Fibroblast of the aortic adventitia (primary cell): ENCODE measurements around the gene ACACB. TPM values are rescaled to one million over a fixed set of nuclear protein-coding genes. Genes with fewer than 3 reads are reported as not detected.

Experiments
- DNase-seq: peaks from one replicate; pipeline ENCODE4 v3.0.0-alpha.2; 2010; ENCODE audit warnings: low read depth
- H3K4me3 ChIP-seq: 2 replicates; pipeline ENCODE4 v1.5.1; 2011; ENCODE audit warnings: low read depth, mild to moderate bottlenecking, control low read depth, low read length, moderate library complexity
- total RNA-seq: library from RNA; depleted of rRNA; stranded (reverse); fragments of >200 nt; gene quantifications from 2 replicates; pipeline ENCODE4 v1.2.3, GENCODE V29; 2012; ENCODE audit warnings: low replicate concordance
- TF ChIP-seq, protein P1 (sequence below): IDR thresholded peaks from 2 replicates; pipeline ENCODE4 v1.5.1; 2011; ENCODE audit warnings: mild to moderate bottlenecking, low read length, control low read depth, inconsistent platforms; ENCODE audit not compliant: insufficient read depth

The ACACB gene
- total RNA-seq, 1 donor = 14.7 TPM

DNA sequence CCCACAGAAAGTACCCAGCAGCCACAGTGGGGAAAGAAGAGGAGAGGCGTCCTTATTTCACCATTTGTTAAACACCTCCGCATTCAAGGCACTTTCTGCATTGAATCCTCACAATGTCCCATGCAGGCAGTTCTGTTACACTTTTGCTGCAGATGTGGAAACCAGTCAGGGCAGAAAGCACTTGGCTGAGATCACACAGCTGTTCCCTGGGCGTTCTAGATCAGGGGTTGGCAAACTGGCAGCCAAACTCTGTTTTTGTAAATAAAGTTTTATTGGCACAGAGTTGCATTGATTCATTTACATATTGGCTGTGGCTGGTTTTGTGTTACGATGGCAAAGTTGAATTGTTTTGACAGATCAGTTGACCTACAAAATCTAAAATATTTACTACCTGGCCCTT lies 172.6 kb downstream of the ACACB start:
- no peak for DNase-seq
- H3K4me3 ChIP-seq = no peak overlapping the region
- TF ChIP-seq, protein P1, sequence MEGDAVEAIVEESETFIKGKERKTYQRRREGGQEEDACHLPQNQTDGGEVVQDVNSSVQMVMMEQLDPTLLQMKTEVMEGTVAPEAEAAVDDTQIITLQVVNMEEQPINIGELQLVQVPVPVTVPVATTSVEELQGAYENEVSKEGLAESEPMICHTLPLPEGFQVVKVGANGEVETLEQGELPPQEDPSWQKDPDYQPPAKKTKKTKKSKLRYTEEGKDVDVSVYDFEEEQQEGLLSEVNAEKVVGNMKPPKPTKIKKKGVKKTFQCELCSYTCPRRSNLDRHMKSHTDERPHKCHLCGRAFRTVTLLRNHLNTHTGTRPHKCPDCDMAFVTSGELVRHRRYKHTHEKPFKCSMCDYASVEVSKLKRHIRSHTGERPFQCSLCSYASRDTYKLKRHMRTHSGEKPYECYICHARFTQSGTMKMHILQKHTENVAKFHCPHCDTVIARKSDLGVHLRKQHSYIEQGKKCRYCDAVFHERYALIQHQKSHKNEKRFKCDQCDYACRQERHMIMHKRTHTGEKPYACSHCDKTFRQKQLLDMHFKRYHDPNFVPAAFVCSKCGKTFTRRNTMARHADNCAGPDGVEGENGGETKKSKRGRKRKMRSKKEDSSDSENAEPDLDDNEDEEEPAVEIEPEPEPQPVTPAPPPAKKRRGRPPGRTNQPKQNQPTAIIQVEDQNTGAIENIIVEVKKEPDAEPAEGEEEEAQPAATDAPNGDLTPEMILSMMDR = no peak

DNA sequence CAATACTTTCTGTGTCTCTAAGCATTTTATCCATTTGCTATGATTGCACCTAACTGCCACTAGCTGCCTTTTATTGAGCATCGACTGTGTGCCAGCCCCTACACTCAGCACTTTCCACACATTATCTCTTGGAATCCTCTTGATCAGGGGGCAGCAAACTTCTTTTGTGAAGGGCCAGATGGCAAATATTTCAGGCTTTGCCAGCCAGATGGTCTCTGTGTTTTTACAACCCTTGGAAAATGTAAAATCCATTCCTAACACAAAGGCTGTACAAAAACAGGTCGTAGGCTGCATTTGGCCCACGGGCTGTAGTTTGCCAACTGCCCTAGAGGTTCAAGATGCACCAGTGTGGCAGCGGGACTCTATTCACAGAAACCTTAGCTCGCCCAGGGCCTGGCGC lies 173.2 kb downstream of the ACACB start:
- TF ChIP-seq, protein P1 = no peak

DNA sequence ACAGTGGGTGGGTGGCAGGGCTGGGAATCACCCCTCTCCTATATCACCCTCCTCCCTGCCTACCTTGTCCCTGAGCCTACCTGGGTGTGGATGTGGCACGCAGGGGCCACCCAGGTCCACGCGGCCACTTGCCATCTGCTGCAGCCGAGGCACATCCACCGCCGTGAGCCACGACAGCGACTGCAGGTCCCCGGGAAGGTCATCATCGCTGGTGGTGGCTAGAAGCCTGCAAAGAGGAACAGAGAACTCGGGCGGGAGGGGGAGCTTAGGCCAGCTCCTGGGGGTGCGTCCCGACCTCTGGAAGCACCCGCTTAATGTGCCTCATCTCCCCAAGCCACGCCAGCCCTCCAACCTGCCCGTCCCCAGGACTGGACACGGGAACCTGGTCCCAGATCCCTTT lies 173.7 kb downstream of the ACACB start:
- no peak for DNase-seq
- no peak overlapping the region for H3K4me3 ChIP-seq
- TF ChIP-seq, protein P1 = no peak

More for the DNA sequence above, 173.2 kb downstream of the ACACB start:
- DNase-seq = no peak
- H3K4me3 ChIP-seq = no peak overlapping the region

DNA sequence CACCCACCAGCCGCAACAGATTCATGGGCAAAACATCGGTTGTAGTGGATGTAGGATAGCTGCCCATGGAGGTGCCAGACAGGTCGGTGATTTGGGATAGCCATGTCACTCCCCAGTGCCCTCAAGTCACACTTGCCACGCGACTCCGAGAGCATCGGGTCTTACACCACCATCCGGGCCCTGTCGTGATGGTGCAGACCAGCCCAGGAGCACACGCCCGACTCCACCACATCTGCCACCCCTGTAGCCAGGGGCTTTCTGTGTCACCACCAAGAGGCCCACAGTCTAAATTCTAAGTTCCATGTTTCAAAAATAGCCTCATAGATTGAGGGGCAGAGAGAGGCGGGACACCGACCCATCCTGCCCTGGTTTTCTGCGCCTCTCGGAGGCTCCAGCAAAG lies 174.7 kb downstream of the ACACB start:
- DNase-seq = no peak
- no peak overlapping the region for H3K4me3 ChIP-seq

DNA sequence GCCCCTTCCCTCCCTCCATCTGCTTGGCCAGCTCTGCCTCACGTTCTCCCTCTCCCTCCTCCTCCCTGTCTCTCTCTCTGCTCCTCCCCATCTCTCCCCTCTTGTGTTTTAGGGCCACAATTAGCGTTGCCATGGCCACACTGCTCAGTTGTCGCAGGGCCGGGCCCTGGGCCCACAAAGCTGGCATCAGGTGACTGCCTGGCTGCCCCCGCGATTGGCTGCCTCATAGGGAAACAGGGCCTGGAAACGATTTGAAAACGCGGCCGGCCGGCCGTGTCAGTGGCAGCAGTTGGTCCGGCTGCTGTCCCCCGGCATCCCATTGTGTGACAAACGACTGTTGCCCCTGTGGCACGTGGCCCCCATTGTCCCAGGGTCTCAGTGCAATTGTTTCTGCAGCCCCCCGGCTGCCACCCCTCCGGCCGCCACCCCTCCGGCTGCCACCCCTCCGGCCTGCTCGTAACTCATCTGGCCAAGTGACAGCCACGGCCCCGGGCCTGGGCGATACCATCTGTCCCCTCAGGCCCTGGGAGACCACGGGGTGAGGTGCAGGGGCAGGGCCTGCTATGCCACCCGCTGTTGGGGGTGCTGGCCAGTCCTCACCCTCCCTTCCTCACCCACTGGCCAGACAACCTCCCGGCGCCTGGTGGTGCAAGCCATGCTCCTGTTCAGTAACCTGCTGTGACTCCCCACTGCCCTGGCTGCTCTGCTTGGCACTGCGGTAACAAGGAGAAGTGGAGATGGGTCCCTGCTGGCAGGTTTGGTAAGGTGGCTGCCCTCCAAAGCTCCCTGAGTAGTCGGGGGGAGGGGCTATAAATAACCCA lies 175.3 kb downstream of the ACACB start:
- TF ChIP-seq, protein P1 = no peak
- no peak for DNase-seq
- no peak overlapping the region for H3K4me3 ChIP-seq

More for the DNA sequence above, 174.7 kb downstream of the ACACB start:
- TF ChIP-seq, protein P1 = no peak

DNA sequence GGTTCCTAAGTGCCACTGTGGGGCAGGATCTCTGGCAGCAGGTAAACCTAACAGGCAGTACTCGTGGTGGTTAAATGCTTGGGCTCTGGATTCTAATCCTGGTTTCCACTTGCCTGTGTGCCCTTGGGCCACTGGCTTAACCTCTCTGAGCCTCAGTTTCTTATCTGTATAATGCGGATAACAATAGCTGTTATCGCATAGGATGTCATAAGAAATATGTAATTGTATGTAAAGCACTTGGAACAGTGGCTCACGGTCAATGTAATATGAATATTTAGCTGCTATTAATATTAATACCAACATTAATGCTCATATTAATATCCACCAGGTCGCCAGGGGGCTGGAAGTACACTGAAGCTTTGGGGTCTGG lies 175.9 kb downstream of the ACACB start:
- no peak for DNase-seq
- no peak overlapping the region for H3K4me3 ChIP-seq
- TF ChIP-seq, protein P1 = no peak

DNA sequence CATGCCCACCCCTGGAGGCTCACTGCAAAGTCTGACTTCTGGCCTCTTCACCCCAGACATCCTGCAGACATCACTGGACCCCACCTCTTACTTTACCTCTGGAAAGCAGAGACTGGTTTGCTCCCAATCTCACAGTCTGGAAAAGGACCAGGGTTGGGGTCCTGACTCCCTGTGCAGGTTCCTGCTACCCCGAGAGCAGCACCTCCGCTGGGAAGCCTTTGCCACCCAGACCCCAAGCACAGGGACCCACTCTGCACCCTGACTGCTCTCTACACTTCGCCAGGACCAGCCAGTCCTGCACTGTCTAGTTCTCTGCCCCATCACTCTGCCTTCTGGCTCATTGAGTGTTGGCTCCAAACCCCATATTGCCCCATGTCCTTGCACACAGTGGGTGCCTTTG lies 176.7 kb downstream of the ACACB start:
- no peak overlapping the region for H3K4me3 ChIP-seq
- no peak for DNase-seq
- TF ChIP-seq, protein P1 = no peak
